HG02840 (cell line): ENCODE data around the gene OSCAR.
A peak's percentile ranks its signal among the peaks of the same experiment; 100 is the strongest.
"Not testable (repeated sequence)": the region's sequence is repeated elsewhere in the genome, so short reads cannot be mapped to it uniquely, and the experiment has no call there.

Experiments
- ATAC-seq: cut with Tn5 transposase; IDR thresholded peaks from one replicate; pipeline ENCODE4 v1.9.1; 2021; ENCODE audit warnings: mild to moderate bottlenecking, moderate library complexity, moderate number of reproducible peaks; ENCODE audit not compliant: unreplicated experiment, low FRiP score

Gene OSCAR

DNA sequence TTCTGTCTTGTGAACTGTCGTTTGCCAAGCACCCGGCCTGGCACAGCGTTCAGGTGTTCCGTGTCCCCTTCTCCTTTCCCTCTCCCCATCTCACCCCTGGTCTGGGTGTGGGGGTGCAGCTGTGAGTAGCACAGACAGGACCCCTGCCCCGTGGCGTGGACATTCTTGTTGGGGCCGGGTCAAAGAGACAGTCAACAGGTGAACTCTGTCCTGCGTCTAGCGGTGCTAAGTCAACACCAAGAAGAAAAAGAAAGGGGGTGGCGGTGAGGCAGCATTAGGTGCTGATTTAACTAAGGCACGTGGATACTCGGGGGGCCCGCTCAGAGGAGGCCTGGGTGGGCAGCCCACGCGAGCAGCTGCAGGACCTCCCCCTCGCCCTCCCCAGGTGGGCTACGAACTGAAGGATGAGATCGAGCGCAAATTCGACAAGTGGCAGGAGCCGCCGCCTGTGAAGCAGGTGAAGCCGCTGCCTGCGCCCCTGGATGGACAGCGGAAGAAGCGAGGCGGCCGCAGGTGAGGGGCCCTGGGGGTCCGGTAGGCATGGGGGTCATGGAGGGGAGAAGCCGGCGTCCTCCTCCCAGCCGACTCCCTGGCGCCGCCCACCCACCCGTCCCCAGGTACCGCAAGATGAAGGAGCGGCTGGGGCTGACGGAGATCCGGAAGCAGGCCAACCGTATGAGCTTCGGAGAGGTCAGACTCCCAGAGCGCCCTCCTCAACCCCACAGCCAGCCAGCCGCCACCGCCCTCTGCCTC is 27.3 kb upstream of the OSCAR start:
- ATAC-seq = no peak

DNA sequence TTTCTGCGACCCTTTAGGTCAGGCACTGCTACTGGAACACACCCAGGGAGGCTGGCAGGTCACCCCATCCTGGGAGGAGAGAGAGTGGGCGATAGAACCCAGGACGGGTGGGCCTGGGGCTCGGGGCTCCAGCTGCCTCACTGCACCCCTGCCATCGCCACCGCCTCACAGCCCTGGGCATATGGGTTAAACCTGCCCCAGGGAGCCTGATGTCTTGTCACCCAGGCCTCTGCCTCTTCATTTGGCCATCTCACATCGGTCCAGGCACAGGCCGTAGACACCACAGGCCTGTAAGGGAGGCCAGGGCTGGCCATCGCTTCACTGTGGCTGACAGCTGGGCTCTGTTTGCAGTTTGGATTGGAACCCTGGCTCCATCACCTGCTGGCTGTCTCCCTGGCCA is 25.1 kb upstream of the OSCAR start:
- no peak for ATAC-seq

DNA sequence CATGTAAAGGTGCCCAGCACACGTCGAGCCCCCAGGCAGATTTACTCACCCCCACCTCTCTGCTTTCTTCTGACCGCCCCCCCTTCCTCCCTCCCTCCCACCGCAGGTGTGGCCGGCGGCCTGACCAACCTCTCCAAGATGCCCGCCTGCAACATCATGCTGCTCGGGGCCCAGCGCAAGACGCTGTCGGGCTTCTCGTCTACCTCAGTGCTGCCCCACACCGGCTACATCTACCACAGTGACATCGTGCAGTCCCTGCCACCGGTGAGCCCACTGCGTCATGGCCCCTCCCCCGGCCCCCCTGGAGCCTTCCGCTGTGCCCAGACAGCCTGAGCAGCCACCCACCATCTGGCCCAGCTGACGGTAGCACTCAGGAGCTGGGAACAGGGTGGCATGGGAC is 23.8 kb upstream of the OSCAR start:
- ATAC-seq = no peak

DNA sequence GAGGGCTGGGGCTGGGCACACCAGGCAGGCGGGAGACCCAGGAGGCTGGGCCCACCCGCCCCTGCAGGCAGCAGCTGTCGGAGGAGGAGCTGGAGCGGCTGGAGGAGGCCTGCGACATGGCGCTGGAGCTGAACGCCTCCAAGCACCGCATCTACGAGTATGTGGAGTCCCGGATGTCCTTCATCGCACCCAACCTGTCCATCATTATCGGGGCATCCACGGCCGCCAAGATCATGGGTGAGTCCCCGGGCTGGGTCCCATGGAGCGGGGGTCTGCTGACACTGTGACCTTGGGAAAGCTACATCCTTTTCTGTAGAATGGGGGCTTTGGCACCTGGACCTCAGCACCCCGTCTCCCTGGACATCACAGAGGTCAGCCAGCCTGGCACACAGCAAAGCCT is 23.1 kb upstream of the OSCAR start:
- ATAC-seq = no peak

DNA sequence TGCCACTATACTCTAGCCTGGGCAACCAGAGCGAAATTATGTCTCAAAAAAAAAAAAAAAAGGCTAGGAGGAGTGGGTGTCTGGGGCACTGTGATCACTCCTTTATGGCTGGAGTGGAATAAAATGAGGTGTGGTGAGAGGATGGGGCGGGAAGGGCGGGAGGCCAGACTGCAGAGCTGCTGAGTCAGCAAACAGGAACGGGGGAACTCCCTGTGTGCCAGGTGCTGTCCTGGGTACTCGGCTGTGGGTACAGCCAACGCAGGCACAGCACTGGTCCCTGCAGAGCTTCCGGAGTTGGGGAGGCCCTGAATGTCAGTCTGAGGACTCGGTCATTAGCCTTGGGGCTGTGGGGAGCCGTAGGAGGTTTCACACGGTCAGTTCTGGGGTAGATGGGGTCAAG is 20.7 kb upstream of the OSCAR start:
- no peak for ATAC-seq

DNA sequence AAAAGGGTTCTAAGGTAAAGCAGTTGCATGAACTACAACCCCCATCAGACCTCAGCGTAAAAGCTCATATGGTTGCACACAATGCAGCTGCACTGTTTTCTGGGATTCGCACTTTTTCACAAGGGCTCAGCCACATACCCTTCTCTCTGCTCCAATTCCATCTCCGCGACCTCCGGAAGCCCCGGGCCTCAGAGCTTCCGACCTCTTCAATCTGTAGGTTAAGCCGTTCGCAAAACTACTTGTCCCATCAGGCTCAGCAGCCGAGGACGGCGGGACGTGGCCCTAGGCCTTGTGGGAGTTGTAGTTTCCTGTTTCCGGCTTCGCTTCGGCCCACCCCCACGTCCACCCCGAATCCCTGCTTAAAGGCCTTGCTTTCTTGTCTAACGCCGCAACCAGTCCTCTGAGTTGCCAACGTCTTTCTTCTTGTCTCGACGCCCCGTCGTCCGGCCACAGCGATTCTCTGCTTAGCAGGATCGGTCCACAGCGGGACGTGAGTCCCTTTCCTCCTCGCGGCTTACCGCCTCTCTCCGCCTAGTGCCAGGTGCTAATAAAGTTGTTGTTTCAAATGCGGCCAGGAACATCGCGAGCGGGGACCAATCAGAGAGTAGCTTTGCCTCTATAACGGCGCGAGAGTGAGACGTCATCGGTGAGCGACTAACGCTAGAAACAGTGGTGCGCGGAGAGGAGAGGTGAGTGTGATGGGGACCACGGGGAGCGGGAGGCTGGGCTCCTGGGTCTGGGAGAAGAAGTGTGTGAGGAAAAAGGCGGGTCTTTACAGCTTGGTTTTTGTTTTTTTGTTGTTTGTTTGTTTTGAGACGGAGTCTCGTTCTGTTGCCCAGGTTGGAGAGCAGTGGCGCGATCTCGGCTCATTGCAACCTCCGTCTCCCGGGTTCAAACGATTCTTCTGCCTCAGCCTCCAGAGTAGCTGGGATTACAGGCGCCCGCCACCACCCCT is 14.8 kb upstream of the OSCAR start, which contains the start of the genes PRPF31 and TFPT:
Gene PRPF31, plus strand, starts transcription at position 646 of the 955 bp plus-strand sequence. CDS start 2,525 bp downstream, outside the sequence.
Gene TFPT, minus strand, starts transcription at position 549 of the 955 bp plus-strand sequence. Its CDS starts 388 bp downstream, at position 161.
- peak; percentile 82 for ATAC-seq

DNA sequence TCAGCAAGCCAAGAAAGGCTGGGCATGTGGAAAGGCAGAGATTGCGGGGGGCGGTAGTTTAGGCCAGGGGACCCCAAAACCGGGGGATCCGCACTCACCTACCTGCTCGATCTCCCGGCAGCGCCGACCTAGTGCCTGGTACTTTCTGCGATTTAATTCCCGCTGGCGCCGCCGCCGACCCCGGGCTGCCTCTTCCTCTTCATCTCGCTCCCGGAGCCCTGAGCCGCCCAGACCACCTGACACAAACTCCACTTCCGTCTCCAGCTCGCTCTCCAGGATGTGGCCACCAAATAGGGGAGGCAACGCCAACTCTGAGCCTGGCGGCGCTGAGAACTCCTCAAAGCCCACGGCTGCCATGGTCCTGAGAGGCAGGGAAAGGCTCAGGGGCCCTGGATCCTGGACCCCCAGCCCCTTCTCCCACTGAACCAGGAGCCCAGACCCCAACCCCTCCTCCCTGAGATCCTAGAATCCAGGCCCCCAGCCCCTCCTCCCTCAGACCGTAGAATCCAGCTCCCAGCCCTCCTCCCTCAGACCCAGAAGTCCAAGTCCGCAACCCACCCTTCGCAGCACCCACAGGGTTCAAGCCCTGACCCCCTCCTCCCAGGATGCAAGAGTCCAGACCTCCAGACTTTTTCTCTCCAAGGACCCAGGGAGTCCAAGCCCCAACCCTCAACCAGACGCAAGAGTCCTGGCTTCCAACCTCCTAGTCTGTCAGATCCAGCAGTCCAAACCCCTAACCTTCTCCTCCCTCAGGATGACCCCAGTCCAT is 13.9 kb upstream of the OSCAR start:
- ATAC-seq = no peak

DNA sequence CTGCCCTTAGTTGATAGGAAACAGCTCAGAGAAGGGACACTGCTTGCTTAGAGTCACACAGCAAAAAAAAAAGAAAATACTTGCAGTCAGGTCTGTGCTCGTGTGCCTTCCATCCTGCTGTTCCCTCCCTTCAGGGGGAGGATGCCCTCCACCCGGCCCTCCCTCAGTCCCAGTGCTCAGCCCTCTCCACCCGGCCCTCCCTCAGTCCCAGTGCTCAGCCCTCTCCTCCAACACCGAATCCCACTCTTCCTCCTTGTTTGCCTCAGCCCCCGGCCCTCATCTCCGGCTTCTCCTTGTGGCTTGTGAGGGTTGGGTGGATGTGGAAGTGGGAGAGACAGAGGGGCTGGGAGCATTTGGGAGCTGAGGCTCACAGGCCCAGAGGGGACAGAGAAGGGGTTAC is 9.0 kb upstream of the OSCAR start:
- ATAC-seq = no peak

DNA sequence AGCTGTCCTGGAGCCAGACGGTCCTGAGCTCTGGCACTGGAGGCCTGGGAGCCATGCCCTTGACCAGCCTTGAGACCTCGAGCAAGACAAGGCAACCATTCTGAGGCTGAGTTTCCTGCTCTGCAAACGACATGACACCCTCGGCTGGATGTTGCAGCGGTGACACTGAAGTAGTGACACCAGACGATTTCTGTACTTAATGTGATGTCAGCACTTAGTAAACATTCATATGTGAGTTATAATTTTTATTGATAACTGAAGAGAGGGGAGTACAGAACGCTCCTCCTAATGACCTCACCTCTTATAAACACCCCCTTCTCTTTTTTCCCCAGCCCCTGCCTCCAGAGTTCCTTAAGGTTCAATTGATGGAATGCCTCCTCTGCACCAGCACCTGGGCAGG is 7.9 kb upstream of the OSCAR start:
- no peak for ATAC-seq

DNA sequence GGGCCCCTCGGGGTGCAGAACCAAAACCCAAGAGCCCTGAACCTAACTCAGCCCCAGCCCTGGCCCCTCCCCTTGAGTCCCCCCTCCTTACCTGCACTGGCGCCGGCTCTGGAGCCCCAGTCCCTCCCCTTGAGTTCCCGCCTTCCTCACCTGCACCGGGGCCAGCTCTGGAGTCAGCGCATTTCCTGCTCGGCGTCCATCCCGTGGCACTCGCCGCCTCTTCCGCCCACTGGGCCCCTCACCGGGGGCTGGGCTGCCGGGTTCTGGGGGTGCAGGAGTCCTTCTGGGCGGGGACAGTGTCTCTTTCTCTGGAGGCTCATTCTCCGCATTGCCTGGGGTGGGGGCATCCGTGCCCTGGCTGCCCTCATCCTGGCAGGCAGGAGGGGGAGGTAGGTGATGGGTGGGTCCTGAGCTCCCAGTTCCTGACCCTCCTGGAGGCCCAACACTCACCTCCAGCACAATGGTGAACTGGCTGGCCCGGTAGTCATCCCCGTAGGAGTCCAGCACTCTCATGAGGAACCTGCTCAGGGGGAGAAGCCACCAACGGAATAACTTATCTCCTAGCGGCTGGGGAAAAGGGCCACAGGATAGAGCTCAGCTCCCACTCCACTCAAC is 7.4 kb upstream of the OSCAR start:
- ATAC-seq = no peak

DNA sequence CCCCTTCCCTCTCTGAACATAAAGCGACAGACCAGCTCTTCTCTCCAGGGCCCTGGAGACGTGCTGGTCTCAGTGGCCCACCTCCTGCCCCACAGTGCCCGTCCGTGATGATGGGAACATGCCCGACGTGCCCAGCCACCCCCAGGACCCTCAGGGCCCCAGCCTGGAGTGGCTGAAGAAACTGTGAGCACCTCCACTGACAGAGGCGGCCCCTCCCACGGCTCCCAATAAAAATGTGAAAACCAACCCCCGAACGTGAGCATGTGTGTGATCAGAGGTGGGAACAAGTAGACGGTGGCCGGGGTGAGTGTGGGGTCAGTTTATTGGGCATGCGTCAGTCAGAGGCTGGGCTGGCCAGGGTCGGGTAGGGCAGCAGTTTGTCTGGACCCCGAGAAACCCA is 6.1 kb upstream of the OSCAR start:
- ATAC-seq = no peak

DNA sequence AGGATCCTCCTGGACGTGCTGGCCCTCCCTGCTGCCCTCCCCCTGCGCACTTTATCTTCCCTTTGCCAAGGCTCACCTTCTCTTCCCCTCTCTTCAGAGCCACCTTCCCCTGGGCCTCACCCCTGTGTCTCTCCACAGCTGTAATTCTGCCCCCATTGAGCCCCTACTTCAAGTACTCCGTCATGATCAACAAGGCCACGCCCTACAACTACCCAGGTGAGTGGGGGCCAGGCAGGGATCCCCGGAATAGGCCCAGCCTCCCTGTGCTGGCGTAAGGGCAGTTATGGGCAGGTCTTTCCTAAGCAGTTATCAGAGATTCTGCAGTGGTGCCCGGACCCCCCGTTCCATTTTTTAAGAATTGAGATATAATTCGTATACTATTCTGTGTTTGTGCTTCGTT is 5.2 kb upstream of the OSCAR start:
- no peak for ATAC-seq

DNA sequence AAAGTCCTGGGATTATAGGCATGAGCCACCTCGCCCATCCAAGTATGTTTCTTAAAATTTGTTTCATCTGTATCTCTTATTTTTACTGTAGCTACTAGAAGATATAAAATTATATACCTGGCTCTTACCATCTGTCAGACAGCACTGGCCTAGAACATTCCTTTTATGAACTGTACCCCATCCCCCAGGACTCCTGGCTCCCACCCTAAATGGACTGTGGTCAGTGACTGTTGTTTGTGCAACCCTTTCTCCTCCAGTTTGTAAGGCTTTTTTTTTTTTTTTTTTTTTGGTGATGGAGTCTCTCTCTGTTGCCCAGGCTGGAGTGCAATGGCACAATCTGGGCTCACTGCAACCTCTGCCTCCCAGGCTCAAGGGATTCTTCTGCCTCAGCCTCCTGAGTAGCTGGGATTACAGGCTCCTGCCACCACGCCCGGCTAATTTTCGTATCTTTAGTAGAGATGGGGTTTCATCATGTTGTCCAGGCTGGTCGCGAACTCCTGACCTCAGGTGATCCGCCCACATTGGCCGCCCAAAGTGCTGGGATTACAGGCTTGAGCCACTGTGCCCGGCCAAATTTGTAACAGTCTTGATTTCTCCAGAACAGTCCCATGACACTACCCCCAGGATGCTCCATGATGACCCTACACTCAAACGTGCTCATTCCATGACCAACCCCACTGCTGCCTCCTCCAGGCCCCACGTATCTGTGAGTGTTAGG is 4.6 kb upstream of the OSCAR start:
- ATAC-seq = no peak

DNA sequence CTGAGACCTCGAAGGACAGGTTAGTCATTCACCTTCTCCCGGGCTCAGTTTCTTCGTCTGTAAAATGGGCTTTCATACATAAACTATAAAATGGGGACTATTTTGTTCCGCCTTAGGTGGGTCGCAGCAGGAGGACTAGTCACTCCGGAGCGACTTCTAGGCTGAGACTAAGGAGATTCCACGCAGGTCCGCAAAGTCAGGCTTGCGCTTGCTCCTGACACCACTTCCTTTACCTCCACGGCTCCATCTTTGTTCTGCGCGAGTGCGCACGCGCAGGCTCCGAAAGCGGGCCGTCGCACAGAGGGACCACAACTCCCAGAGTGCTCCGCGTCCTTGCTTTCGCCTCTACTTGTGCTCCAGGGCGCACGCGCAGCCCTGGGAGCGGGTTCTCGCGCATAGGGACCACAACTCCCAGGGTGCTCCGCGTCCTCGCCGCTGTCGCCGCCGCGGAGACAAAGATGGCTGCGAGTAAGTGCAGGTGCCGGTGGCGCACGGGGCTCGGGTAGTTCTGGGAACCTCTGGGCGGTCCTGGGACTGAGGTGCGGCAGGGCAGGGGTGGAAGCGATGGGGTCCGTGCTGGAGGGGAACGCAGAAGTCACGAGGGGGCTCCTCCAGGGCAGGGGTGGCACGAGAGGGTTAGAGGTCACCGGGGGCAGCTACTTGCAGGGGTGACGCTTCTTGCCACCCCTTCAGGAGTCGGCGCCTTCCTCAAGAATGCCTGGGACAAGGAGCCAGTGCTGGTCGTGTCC is 2.0 kb upstream of the OSCAR start, which contains the start of gene NDUFA3:
Gene NDUFA3, plus strand, starts transcription at position 435 of the 749 bp plus-strand sequence. Its CDS starts 24 bp downstream, at position 459.
- peak; percentile 91 for ATAC-seq

DNA sequence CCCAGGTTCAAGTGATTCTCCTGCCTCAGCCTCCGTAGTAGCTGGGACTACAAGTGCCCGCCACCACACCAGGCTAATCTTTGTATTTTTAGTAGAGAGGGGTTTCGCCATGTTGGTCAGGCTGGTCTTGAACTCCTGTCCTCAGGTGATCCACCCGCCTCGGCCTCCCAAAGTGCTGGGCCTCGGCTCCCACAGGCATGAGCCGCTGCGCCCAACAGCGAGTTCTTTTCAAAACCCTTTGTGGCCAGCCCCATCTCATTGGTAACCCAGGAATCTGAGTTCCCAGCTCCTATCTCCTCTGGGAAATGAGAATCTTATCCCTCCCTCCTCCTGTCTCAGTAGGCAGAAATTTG is 724 bp downstream of the OSCAR start:
- ATAC-seq = not testable (repeated sequence)

DNA sequence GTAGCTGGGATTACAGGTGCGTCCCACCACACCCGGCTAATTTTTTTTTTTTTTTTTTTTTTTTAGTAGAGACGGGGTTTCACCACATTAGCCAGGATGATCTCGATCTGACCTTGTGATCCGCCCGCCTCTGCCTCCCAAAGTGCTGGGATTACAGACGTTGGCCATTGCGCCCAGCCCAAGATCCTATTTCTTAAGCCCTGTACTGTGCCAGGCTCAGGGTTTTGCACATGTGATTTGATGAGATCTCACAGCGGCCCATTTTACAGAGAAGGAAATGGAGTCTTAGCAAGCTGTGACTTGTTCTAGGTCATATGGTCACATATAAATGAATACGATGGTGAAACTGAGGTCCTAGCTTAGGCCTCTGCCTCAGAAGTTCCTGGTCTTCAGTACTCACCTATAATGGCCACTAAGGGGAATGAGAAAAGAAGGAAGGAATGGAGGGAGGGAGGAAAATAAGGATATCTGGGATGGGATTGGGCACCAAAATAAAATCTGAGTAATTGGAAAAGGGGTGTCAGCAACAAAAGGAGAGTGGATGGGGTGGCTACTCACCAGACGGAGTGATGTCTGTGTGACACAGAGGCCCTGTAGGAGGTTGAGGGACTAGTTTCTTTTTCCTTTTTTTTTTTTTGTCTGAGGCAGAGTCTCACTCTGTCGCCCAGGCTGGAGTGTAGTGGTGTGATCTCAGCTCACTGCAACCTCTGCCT is 1.3 kb downstream of the OSCAR start:
- ATAC-seq = no peak

DNA sequence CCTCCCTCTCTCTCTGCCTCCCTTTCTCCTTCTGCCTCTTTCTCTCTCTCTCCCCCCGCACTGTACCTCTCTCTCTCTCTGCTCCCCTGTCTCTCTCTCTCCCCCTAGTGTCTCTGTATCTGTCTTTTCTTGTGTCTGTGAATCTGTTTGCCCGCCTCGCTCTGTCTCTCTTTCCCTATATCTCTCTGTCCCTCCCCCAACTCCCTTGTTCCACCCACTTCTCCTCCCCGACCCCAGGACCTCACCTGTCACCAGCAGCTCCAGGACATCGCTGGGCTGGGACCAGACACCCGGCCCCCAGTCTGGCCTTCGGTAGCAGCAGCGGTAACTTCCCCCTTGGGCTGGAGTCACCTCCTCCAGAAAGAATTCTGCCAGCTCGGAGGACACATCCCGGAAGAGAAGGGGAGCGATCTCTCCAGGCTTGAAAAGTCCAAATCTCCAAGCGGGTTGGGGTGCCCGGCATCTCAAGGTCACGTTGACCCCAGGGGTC is 3.9 kb downstream of the OSCAR start:
- ATAC-seq = no peak
